Measurements from ENCODE around the gene CDKAL1.
"Not testable (repeated sequence)": the region's sequence is repeated elsewhere in the genome, so short reads cannot be mapped to it uniquely, and the experiment has no call there.

The CDKAL1 gene

DNA sequence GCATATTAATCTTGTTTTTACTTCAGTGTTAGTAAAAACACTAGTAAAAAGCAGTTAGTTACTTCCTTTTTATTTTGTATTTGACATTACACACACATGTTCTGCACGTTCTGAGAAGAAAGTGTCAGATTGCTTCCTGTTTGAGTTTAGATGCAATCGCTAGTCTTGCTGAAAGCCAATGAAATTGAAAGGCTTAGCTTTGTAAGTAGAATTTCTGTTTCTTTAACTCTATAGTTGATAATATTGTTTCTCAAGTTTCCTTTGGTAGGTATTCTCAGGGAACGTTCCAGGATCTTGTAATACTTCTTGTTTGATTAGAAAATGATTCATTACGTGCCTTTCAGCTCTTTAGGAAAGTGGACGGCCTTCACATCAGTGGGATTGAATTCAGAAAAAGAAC is 55.0 kb downstream of the CDKAL1 start:
- Histone ChIP-seq H3K9ac (ENCODE audit: low read length) (no peak overlapping the region), H3K4me3 (ENCODE audit: low read length) (no peak overlapping the region), H3K79me2 (ENCODE audit: low read length) (0 out of 2 replicates have a peak, but pooled peaks cover under 1% of the 10 kb centered on the region), H3K27me3 (ENCODE audit: low read depth, low read length) (no peaks in the 10 kb centered on the region), H3K36me3 (replicated peaks; ENCODE audit: low read depth, low read length) (no peaks in the 10 kb centered on the region), H3K4me2 (ENCODE audit: low read length) (peak overlapping the region; percentile 18), H2AFZ (ENCODE audit: low read depth, low read length) (no peak overlapping the region), H4K20me1 (ENCODE audit: insufficient read depth, low read length) (no peaks in the 10 kb centered on the region), H3K27ac (ENCODE audit: low read length) (no peak overlapping the region), H3K4me1 (ENCODE audit: low read length) (peaks cover 17% of the 10 kb centered on the region), H3K9me3 (ENCODE audit: insufficient read depth, low read length) (no peaks in the 10 kb centered on the region)
- TF ChIP-seq, protein P1, sequence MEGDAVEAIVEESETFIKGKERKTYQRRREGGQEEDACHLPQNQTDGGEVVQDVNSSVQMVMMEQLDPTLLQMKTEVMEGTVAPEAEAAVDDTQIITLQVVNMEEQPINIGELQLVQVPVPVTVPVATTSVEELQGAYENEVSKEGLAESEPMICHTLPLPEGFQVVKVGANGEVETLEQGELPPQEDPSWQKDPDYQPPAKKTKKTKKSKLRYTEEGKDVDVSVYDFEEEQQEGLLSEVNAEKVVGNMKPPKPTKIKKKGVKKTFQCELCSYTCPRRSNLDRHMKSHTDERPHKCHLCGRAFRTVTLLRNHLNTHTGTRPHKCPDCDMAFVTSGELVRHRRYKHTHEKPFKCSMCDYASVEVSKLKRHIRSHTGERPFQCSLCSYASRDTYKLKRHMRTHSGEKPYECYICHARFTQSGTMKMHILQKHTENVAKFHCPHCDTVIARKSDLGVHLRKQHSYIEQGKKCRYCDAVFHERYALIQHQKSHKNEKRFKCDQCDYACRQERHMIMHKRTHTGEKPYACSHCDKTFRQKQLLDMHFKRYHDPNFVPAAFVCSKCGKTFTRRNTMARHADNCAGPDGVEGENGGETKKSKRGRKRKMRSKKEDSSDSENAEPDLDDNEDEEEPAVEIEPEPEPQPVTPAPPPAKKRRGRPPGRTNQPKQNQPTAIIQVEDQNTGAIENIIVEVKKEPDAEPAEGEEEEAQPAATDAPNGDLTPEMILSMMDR (IDR thresholded peaks at IDR 0.05; ENCODE audit: low read depth, low read length) = no peak
- TF ChIP-seq EZH2phosphoT487 (IDR thresholded peaks at IDR 0.05; ENCODE audit: low read depth) = no peak

- not testable (repeated sequence) for H3K9ac ChIP-seq (ENCODE audit: low read length)
Measured at GRCh38 chr6:20590476-20590875, 56.2 kb downstream of the CDKAL1 start.

DNA sequence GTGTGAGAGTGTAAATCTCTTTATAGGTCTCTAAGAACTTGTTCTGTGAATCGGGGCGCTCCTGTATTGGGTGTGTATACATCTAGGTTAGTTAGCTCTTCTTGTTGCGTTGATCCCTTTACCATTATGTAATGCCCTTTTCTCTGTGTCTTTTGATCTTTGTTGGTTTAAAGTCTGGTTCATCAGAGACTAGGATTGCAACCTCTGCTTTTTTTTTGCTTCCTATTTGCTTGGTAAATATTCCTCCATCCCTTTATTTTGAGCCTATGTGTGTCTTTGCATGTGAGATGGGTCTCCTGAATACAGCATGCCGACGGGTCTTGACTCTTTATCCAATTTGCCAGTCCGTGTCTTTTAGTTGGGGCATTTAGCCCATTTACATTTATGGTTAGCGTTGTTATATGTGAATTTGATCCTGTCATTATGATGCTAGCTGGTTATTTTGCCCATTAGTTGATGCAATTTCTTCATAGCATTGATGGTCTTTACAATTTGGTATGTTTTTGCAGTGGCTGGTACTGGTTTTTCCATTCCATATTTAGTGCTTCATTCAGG is 60.1 kb downstream of the CDKAL1 start:
- H3K4me2 ChIP-seq (ENCODE audit: low read length); H3K79me2 ChIP-seq (ENCODE audit: low read length); H3K27ac ChIP-seq (ENCODE audit: low read length); H3K4me3 ChIP-seq (ENCODE audit: low read length); H3K4me1 ChIP-seq (ENCODE audit: low read length); H3K27me3 ChIP-seq (ENCODE audit: low read depth, low read length); H3K9ac ChIP-seq (ENCODE audit: low read length); H2AFZ ChIP-seq (ENCODE audit: low read depth, low read length); H3K9me3 ChIP-seq (ENCODE audit: insufficient read depth, low read length); H3K36me3 ChIP-seq (replicated peaks; ENCODE audit: low read depth, low read length); H4K20me1 ChIP-seq (ENCODE audit: insufficient read depth, low read length): not testable (repeated sequence)

More at GRCh38 chr6:20590476-20590875, 56.2 kb downstream of the CDKAL1 start:
- H4K20me1 ChIP-seq (ENCODE audit: insufficient read depth, low read length); H3K4me3 ChIP-seq (ENCODE audit: low read length); H3K36me3 ChIP-seq (replicated peaks; ENCODE audit: low read depth, low read length); H3K9me3 ChIP-seq (ENCODE audit: insufficient read depth, low read length); H2AFZ ChIP-seq (ENCODE audit: low read depth, low read length); H3K4me2 ChIP-seq (ENCODE audit: low read length); H3K27ac ChIP-seq (ENCODE audit: low read length); H3K27me3 ChIP-seq (ENCODE audit: low read depth, low read length); H3K79me2 ChIP-seq (ENCODE audit: low read length): not testable (repeated sequence)
- peaks cover 14% of the 10 kb centered on the region for H3K4me1 ChIP-seq (ENCODE audit: low read length)

DNA sequence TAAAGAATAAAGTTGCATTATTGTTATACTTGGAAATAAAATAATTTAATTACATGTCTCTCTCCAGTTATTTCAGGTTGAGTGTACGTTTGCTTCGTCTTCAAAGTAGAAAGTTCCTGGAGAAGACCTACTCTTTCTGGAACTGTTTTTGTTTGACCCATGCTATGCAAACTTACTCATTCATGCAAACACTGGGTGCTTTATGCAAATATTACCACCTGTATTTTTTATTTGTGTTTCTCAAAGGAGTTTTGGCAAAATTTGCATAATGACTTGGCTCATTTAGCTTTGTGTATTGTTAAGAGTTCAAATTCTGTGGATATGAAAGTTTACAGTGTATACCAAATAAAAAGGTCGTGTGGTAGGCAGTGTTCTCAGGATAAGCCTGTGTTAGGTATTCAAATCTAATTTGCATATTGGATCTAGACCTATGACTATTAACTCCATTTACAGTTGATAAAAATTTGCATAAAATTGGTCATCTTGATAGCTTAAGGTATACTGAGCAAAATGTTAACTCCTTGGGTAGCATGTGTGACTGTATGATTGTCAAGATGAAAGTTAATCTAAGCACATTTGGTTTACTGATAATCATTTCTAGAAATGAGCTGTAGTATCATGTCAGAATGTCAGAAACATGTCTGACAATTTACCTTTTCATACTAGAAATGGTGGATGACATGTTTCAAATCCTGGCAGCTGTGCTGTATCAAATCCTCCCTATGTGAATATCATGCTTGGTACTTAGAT is 65.2 kb downstream of the CDKAL1 start:
- Histone ChIP-seq H3K9me3 (ENCODE audit: insufficient read depth, low read length) (no peaks in the 10 kb centered on the region), H3K9ac (ENCODE audit: low read length) (no peak overlapping the region), H3K4me2 (ENCODE audit: low read length) (no peak overlapping the region), H3K36me3 (replicated peaks; ENCODE audit: low read depth, low read length) (no peaks in the 10 kb centered on the region), H2AFZ (ENCODE audit: low read depth, low read length) (no peak overlapping the region), H3K4me1 (ENCODE audit: low read length) (peaks cover 8% of the 10 kb centered on the region), H3K4me3 (ENCODE audit: low read length) (no peak overlapping the region), H3K27me3 (ENCODE audit: low read depth, low read length) (no peaks in the 10 kb centered on the region), H4K20me1 (ENCODE audit: insufficient read depth, low read length) (no peaks in the 10 kb centered on the region), H3K79me2 (ENCODE audit: low read length) (no peaks in the 10 kb centered on the region), H3K27ac (ENCODE audit: low read length) (no peak overlapping the region)
- no peak for TF ChIP-seq EZH2phosphoT487 (IDR thresholded peaks at IDR 0.05; ENCODE audit: low read depth)
- TF ChIP-seq, protein P1 (IDR thresholded peaks at IDR 0.05; ENCODE audit: low read depth, low read length) = no peak

DNA sequence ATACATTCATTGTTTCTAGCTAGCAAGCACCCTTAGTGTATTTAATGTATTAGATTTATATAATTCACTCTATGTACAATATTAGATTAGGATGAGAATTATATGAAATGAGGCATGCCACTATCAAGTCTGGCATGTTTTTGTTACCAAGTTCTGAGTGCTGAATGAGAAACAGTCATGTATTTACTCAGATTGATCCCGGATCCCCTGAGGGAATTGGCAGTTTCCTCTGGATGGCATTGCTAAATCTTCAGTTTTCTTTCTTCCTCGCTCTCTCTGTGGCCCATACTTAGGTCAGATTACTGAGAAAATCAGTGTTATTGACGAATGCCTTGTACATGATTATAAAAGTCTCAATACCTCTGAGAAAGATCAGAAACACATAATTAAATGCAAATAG is 66.6 kb downstream of the CDKAL1 start:
- TF ChIP-seq, protein P1 (IDR thresholded peaks at IDR 0.05; ENCODE audit: low read depth, low read length) = no peak
- TF ChIP-seq EZH2phosphoT487 (IDR thresholded peaks at IDR 0.05; ENCODE audit: low read depth) = no peak
- Histone ChIP-seq H3K27ac (ENCODE audit: low read length) (no peak overlapping the region), H3K27me3 (ENCODE audit: low read depth, low read length) (no peaks in the 10 kb centered on the region), H3K79me2 (ENCODE audit: low read length) (no peaks in the 10 kb centered on the region), H3K9ac (ENCODE audit: low read length) (no peak overlapping the region), H2AFZ (ENCODE audit: low read depth, low read length) (no peak overlapping the region), H3K9me3 (ENCODE audit: insufficient read depth, low read length) (no peaks in the 10 kb centered on the region), H3K4me3 (ENCODE audit: low read length) (no peak overlapping the region), H3K36me3 (replicated peaks; ENCODE audit: low read depth, low read length) (no peaks in the 10 kb centered on the region), H4K20me1 (ENCODE audit: insufficient read depth, low read length) (no peaks in the 10 kb centered on the region), H3K4me2 (ENCODE audit: low read length) (no peak overlapping the region), H3K4me1 (ENCODE audit: low read length) (peaks cover 8% of the 10 kb centered on the region)
